NCI-H2196 treated with DMSO at 0.1 percent for 48 hours (cell line): ENCODE data around the gene RPL12.

Experiments used
- DNase-seq: peaks from one replicate; lab custom pipeline; 2025; ENCODE audit not compliant: unreplicated experiment; lab: John Stamatoyannopoulos, UW

Gene RPL12

DNA sequence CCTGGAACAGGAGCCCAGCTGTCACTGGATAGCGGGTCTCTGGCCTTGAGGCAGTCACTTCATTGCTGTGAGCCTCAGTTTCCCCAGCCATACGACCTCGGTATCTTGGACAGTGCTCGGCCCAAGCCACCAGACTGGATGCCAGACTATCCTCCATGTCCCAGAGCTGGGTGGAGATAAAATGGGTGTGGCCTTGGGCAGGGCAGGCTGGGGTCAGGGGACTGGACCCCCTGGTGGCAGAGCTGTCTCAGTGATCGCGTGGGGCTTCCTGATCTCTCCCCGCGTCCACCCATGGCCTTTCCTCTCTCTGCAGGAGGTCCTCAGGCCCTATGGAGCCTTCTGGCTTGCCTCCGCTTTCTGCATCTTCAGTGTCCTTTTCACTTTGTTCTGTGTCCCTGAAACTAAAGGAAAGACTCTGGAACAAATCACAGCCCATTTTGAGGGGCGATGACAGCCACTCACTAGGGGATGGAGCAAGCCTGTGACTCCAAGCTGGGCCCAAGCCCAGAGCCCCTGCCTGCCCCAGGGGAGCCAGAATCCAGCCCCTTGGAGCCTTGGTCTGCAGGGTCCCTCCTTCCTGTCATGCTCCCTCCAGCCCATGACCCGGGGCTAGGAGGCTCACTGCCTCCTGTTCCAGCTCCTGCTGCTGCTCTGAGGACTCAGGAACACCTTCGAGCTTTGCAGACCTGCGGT lies 44.3 kb downstream of the RPL12 start:
- no peak for DNase-seq

DNA sequence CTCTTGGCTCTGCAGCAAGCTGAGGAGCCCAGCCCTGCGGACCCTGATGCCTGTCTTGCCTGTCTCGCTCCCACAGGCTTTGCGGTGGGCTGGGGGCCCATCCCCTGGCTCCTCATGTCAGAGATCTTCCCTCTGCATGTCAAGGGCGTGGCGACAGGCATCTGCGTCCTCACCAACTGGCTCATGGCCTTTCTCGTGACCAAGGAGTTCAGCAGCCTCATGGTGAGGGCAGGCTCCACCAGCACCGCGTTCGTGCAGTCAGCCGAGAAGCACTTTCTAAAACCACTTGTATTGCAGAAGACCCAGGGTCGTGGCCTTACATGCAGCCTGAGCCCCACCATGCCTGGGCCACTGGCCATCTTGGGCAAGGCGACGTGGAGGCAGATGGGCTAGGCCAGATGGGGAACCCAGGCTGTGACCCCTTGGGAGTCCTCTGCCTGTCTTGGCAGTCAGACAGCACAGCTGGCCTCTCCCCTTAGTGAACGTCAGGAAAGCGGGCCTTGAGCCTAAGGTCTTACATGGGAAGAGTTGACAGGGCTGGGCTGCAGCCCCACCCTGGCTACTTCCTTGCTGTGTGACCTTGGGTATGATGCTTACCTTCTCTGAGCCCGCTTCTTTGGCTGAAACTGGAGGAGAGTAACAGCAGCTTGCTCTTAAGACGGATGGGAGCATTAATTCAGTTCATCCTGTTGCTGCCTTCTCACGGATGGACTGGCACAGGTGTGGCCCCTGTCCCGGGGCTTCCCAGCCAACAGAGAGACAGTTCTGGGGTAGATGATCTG lies 45.7 kb downstream of the RPL12 start:
- no peak for DNase-seq

DNA sequence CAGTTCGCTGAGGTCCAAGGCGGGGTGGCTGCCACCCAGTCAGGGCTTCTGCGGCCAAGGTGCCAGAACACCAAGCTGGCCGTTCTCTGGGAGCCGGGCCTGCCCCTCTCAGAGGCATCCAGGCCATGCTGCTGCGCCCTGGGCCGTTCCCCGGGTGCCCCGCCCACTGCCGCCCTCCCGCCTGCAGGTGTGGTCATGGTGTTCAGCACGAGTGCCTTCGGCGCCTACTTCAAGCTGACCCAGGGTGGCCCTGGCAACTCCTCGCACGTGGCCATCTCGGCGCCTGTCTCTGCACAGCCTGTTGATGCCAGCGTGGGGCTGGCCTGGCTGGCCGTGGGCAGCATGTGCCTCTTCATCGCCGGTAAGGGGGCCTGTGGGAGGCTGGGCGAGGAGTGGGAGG lies 46.6 kb downstream of the RPL12 start:
- DNase-seq = no peak

DNA sequence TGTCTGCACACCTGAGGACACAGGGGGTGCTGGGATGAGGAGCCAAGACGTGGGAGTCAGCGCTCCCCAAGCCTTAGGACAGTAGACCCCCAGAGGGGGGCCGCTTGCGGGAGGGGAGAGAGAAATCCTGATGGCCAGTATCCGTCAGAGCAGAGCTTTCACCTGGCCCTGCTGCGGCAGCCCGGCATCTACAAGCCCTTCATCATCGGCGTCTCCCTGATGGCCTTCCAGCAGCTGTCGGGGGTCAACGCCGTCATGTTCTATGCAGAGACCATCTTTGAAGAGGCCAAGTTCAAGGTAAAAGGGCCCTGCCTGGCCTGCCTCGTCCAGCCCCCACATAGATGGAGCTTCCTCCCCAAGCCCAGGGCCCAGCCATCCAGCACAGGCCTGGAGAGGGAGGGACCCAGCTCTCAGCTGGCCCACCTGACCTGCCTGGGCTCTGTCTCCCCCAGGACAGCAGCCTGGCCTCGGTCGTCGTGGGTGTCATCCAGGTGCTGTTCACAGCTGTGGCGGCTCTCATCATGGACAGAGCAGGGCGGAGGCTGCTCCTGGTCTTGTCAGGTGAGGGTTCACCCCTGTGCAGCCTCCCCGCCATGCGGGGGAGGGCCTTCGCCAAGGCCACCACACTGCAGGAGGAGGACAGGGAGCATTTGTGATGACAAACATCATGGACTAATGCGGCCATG lies 47.6 kb downstream of the RPL12 start:
- no peak for DNase-seq

DNA sequence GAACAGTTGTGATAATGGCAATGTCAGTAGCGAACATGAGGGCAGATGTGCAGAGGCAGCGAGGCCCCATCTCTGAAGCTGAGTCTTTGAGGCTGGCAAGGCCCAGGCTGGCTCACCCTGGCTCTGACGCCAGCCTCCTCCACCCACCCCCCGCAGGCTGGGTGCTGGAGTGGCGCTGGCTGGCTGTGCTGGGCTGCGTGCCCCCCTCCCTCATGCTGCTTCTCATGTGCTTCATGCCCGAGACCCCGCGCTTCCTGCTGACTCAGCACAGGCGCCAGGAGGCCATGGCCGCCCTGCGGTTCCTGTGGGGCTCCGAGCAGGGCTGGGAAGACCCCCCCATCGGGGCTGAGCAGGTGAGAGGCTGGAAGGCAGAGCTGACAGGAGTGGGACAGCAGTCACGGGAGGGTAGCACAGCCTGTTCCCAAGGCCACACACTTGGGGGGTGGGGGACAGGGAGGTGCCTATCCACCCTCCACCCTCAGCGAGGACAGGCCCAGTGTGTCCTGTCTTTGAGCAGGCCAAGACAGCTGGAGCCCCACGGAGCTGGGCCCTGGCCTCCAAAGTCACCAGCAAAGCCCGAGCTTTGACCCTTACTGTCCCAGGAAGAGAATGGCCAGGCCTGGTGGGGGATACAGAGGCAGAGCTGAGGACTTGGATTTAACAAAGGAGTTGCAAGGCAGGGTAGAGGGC lies 48.7 kb downstream of the RPL12 start:
- no peak for DNase-seq

DNA sequence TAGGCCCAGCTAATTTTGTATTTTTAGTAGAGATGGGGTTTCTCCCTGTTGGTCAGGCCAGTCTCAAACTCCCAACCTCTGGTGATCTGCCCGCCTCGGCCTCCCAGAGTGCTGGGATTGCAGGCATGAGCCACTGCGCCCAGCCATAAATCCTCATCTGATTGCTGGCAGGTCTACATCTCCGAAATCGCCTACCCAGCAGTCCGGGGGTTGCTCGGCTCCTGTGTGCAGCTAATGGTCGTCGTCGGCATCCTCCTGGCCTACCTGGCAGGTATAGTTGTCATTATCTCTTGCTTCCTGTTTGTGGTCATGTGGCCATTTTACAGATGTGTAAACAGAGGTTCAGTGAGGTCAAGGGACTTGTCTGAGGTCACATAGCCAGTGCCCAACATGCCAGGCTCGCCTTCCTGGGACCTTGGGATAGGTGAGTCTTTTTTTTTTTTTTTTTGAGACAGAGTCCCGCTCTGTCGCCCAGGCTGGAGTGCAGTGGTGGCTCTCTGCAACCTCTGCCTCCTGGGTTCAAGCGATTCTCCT lies 51.4 kb downstream of the RPL12 start:
- DNase-seq = no peak

- DNase-seq = no peak
These were observed 52.3 kb downstream of the RPL12 start for GRCh38 chr9:127398715-127399400.

DNA sequence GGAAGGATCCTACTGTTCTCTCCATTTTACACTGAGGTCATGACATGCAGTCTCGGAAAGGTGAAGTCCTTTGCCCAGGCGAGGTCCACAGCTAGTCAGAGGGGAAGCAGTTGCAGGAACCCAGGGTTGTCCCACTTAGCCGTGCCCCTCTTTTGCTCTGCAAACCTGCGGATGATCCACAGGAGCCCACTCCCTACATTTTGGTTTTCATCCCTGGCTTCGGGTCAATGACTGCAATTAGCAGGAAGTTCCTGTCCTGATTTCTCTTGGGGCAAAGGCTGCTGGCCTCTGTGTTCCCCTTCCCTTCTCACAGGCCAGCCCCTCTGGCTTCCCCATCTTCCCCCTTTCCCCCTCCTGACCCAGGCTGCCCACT lies 52.9 kb downstream of the RPL12 start:
- no peak for DNase-seq
